Liver (tissue), 9 donors: ENCODE measurements around the gene NUP107. TPM values are rescaled to one million over a fixed set of nuclear protein-coding genes. Genes with fewer than 3 reads are reported as not detected.

Source experiments
- DNase-seq: peaks from one replicate; pipeline ENCODE4 v3.0.0-alpha.2; 2017; ENCODE audit warnings: low spot score
- H3K27ac ChIP-seq, 2 donors: one replicate each; pipeline ENCODE4 v1.7.0; 2013; ENCODE audit warnings: inconsistent platforms in 2 of 2, low read length in 2 of 2, control low read depth in 1 of 2, low read depth in 1 of 2, mild to moderate bottlenecking in 1 of 2
- H3K27me3 ChIP-seq, 4 donors: one replicate each; pipeline versions ENCODE4 v1.6.1 to v1.7.0; 2013; ENCODE audit warnings: low read length in 3 of 4, inconsistent platforms in 1 of 4, mild to moderate bottlenecking in 1 of 4, moderate library complexity in 1 of 4; ENCODE audit not compliant: control insufficient read depth in 4 of 4, insufficient read depth in 4 of 4
- H3K36me3 ChIP-seq, 4 donors: one replicate each; pipeline versions ENCODE4 v1.6.1 to v1.7.0; 2013; ENCODE audit warnings: low read length in 3 of 4, mild to moderate bottlenecking in 3 of 4, low read depth in 1 of 4, moderate library complexity in 1 of 4; ENCODE audit not compliant: control insufficient read depth in 4 of 4, insufficient read depth in 3 of 4
- H3K4me1 ChIP-seq, 4 donors: one replicate each; pipeline versions ENCODE4 v1.6.1 to v1.7.0; 2013; ENCODE audit warnings: low read length in 3 of 4, mild to moderate bottlenecking in 3 of 4, moderate library complexity in 1 of 4; ENCODE audit not compliant: control insufficient read depth in 4 of 4, insufficient read depth in 4 of 4
- H3K4me3 ChIP-seq, 3 donors: one replicate each; pipeline versions ENCODE4 v1.6.1 to v1.7.0; 2013; ENCODE audit warnings: low read length in 3 of 3, control low read depth in 1 of 3, low read depth in 1 of 3, mild to moderate bottlenecking in 1 of 3
- H3K9ac ChIP-seq, 2 donors: one replicate each; pipeline ENCODE4 v1.7.0; 2013; ENCODE audit warnings: low read length in 2 of 2, mild to moderate bottlenecking in 2 of 2, moderate library complexity in 2 of 2, control low read depth in 1 of 2, low read depth in 1 of 2
- H3K9me3 ChIP-seq, 4 donors: one replicate each; pipeline versions ENCODE4 v1.6.1 to v1.7.0; 2013; ENCODE audit warnings: low read length in 3 of 4; ENCODE audit not compliant: control insufficient read depth in 4 of 4
- EGR1 ChIP-seq, 2 donors: IDR thresholded peaks; 2 replicates each; pipeline ENCODE4 v1.6.1; 2016 to 2018; ENCODE audit warnings: antibody characterized with exemption in 2 of 2, low read depth in 2 of 2
- FOXA1 ChIP-seq: IDR thresholded peaks from 2 replicates; pipeline ENCODE4 v1.6.1; 2016; ENCODE audit warnings: antibody characterized with exemption
- FOXA2 ChIP-seq: IDR thresholded peaks from 2 replicates; pipeline ENCODE4 v1.6.1; 2016; ENCODE audit warnings: antibody characterized with exemption
- GABPA ChIP-seq, 2 donors: IDR thresholded peaks in 1 of 2; conservative IDR thresholded peaks in 1 of 2; 2 replicates each; pipeline ENCODE4 v1.6.1; 2016; ENCODE audit warnings: antibody characterized with exemption in 2 of 2, mild to moderate bottlenecking in 1 of 2, moderate library complexity in 1 of 2
- HNF4A ChIP-seq, 2 donors: conservative IDR thresholded peaks; 2 replicates each; pipeline ENCODE4 v1.6.1; 2016; ENCODE audit warnings: antibody characterized with exemption in 2 of 2, mild to moderate bottlenecking in 2 of 2
- HNF4G ChIP-seq: IDR thresholded peaks from 2 replicates; pipeline ENCODE4 v1.6.1; 2016; ENCODE audit warnings: antibody characterized with exemption
- JUND ChIP-seq, 2 donors: IDR thresholded peaks; 2 replicates each; pipeline ENCODE4 v1.6.1; 2016; ENCODE audit warnings: antibody characterized with exemption in 2 of 2
- NR2F2 ChIP-seq: IDR thresholded peaks from 2 replicates; pipeline ENCODE4 v1.6.1; 2016; ENCODE audit warnings: antibody characterized with exemption
- RAD21 ChIP-seq, 2 donors: IDR thresholded peaks; 2 replicates each; pipeline ENCODE4 v1.6.1; 2016; ENCODE audit warnings: antibody characterized with exemption in 2 of 2, mild to moderate bottlenecking in 2 of 2
- RXRA ChIP-seq, 2 donors: IDR thresholded peaks; 2 replicates each; pipeline ENCODE4 v1.6.1; 2017 to 2018; ENCODE audit warnings: antibody characterized with exemption in 2 of 2, mild to moderate bottlenecking in 1 of 2
- SP1 ChIP-seq: IDR thresholded peaks from 2 replicates; pipeline ENCODE4 v1.6.1; 2018; ENCODE audit warnings: antibody characterized with exemption, mild to moderate bottlenecking
- TAF1 ChIP-seq: conservative IDR thresholded peaks from 2 replicates; pipeline ENCODE4 v1.6.1; 2016; ENCODE audit warnings: antibody characterized with exemption, mild to moderate bottlenecking
- YY1 ChIP-seq: IDR thresholded peaks from 2 replicates; pipeline ENCODE4 v1.6.1; 2016; ENCODE audit warnings: antibody characterized with exemption, mild to moderate bottlenecking
- WGBS: extraction: QIAGEN DNeasy Blood & Tissue Kit; methylation state at CpG from one replicate; pipeline ENCODE4 v1.1.7; 2013; 5-methylcytosine and 5-hydroxymethylcytosine counted together
- polyA plus RNA-seq, 2 donors: library from polyadenylated mRNA; stranded (reverse) in 1 of 2; unstranded in 1 of 2; fragments of 200-250 nt in 1 of 2; fragments of >200 nt in 1 of 2; fragmentation: Nextera tagmentation in 1 of 2; extraction: Ambion mirVana in 1 of 2; gene quantifications; one replicate each; pipeline versions ENCODE4 v1.2.1 to v1.2.3, GENCODE V29; 2013 to 2015
- total RNA-seq, 2 donors: library from RNA; depleted of rRNA; stranded (reverse); fragments of >200 nt; gene quantifications; one replicate each; pipeline ENCODE4 v1.2.3, GENCODE V29; 2014
- TF ChIP-seq, protein P1 (sequence below): fragments of 150-350 bp; IDR thresholded peaks from 2 replicates; pipeline ENCODE4 v1.5.1; 2017; ENCODE audit warnings: improper control_type of control experiment, low read depth, low read length; ENCODE audit not compliant: missing input control
- TF ChIP-seq, protein P2 (sequence below): IDR thresholded peaks from 2 replicates; pipeline ENCODE4 v1.6.1; 2016; ENCODE audit warnings: antibody characterized with exemption
- TF ChIP-seq, protein P3 (sequence below): IDR thresholded peaks from 2 replicates; pipeline ENCODE4 v1.6.1; 2016; ENCODE audit warnings: antibody characterized with exemption
- TF ChIP-seq, protein P4 (sequence below): IDR thresholded peaks from 2 replicates; pipeline ENCODE4 v1.6.1; 2016; ENCODE audit warnings: antibody characterized with exemption, mild to moderate bottlenecking
- donor health status: healthy.
- donor health status: healthy.
- donor health status: healthy.
- donor health status: healthy.
- donor health status: healthy.

NUP107 gene
- total and polyA plus RNA-seq, 4 donors: 6.3 to 38.3 (median 16.2) TPM

DNA sequence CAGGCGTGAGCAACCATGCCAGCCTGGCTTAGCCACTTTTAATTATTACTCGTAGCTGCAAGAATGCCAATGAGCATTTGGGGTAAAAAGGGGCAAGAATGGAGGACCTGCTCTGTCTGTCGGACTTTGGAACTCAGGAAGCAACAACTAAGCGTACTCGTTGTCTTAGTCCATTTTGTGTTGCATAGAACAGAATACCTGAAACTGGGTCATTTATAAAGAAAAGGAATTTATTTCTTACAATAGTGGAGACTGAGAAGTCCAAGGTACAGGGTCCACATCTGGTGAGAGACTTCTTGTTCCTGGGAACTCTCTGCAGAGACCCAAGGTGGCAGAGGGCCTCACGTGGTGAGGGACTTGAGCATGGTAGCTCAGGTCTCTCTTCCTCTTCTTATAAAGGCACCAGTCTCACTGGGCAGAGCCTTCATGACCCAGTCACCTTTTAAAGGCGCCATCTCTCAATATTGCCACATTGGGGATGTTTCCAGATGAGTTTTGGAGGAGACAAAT is 88.4 kb downstream of the NUP107 start (continued):
- TF ChIP-seq, protein P1, sequence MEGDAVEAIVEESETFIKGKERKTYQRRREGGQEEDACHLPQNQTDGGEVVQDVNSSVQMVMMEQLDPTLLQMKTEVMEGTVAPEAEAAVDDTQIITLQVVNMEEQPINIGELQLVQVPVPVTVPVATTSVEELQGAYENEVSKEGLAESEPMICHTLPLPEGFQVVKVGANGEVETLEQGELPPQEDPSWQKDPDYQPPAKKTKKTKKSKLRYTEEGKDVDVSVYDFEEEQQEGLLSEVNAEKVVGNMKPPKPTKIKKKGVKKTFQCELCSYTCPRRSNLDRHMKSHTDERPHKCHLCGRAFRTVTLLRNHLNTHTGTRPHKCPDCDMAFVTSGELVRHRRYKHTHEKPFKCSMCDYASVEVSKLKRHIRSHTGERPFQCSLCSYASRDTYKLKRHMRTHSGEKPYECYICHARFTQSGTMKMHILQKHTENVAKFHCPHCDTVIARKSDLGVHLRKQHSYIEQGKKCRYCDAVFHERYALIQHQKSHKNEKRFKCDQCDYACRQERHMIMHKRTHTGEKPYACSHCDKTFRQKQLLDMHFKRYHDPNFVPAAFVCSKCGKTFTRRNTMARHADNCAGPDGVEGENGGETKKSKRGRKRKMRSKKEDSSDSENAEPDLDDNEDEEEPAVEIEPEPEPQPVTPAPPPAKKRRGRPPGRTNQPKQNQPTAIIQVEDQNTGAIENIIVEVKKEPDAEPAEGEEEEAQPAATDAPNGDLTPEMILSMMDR: no peak
- TF ChIP-seq FOXA1 (no peak), HNF4G (no peak), YY1 (no peak)
- TF ChIP-seq, protein P2, sequence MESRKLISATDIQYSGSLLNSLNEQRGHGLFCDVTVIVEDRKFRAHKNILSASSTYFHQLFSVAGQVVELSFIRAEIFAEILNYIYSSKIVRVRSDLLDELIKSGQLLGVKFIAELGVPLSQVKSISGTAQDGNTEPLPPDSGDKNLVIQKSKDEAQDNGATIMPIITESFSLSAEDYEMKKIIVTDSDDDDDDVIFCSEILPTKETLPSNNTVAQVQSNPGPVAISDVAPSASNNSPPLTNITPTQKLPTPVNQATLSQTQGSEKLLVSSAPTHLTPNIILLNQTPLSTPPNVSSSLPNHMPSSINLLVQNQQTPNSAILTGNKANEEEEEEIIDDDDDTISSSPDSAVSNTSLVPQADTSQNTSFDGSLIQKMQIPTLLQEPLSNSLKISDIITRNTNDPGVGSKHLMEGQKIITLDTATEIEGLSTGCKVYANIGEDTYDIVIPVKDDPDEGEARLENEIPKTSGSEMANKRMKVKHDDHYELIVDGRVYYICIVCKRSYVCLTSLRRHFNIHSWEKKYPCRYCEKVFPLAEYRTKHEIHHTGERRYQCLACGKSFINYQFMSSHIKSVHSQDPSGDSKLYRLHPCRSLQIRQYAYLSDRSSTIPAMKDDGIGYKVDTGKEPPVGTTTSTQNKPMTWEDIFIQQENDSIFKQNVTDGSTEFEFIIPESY: no peak

DNA sequence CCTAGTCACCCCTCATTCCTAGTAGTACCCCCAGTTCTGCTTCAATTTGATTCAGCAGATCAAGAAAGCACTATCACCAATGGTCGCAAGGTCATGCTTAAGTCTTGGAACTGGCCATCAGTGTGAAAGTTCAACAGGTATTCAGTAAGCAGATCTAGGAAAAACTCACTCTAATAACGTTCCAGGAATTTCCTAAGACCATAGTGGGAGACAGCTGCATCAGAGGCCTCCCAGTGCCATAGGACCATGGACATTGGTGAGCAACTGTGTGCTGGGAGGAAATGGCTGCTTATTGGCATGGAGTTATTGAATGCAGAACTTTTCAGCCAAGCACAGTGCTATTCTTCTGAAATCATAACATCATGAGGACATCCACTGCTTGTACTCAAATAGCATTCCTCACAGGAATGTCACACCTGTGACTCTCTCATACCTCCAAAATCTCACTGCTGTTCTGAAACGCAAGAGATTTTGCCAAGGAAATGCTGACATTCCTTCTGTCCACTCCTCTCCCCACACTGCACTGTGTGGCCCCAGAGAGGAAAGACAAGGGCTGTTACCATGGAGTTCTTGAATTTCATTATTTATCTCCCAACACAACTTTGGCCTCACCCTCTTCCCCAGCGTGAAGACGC is 90.3 kb downstream of the NUP107 start:
- WGBS: 88% methylated on average over 5 of the region's 5 CpGs
- Histone ChIP-seq H3K27ac (no peak overlapping the region), H3K27me3 (no peaks in the 10 kb centered on the region), H3K9me3 (no peaks in the 10 kb centered on the region), H3K36me3 (no peaks in the 10 kb centered on the region), H3K4me3 (no peak overlapping the region), H3K9ac (no peak overlapping the region), H3K4me1 (no peaks in the 10 kb centered on the region)
- no peak for DNase-seq
- TF ChIP-seq NR2F2 (no peak), EGR1 (IDR thresholded peaks at IDR 0.05; ENCODE audit: low read depth in 2 of 2) (no peak), JUND (IDR thresholded peaks at IDR 0.05) (no peak), FOXA2 (no peak), SP1 (no peak), HNF4G (no peak)

DNA sequence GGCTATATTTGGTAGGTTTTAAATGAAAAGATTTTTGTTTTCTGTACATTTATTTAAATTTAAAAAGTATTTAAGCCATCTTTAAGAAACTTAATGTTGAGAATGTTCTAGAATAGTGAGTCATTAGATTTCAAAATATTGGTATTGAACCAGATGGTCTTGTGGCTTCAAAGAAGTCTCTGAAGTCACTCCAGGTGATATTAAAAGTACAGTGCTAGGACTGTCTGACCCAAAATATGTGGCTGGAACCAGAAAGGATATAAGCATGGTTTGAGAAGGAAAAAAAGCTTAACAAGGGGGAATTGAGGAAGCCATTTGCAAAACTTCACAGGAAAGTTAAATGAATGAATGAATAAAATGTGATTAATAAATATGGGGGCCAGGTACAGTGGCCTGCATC is 92.5 kb downstream of the NUP107 start:
- Histone ChIP-seq H3K27me3 (no peaks in the 10 kb centered on the region), H3K4me3 (no peak overlapping the region), H3K4me1 (no peaks in the 10 kb centered on the region), H3K9me3 (no peaks in the 10 kb centered on the region), H3K27ac (no peak overlapping the region), H3K9ac (no peak overlapping the region), H3K36me3 (no peaks in the 10 kb centered on the region)
- DNase-seq: no peak
- TF ChIP-seq, protein P3, sequence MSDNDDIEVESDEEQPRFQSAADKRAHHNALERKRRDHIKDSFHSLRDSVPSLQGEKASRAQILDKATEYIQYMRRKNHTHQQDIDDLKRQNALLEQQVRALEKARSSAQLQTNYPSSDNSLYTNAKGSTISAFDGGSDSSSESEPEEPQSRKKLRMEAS: no peak
- TF ChIP-seq, protein P4, sequence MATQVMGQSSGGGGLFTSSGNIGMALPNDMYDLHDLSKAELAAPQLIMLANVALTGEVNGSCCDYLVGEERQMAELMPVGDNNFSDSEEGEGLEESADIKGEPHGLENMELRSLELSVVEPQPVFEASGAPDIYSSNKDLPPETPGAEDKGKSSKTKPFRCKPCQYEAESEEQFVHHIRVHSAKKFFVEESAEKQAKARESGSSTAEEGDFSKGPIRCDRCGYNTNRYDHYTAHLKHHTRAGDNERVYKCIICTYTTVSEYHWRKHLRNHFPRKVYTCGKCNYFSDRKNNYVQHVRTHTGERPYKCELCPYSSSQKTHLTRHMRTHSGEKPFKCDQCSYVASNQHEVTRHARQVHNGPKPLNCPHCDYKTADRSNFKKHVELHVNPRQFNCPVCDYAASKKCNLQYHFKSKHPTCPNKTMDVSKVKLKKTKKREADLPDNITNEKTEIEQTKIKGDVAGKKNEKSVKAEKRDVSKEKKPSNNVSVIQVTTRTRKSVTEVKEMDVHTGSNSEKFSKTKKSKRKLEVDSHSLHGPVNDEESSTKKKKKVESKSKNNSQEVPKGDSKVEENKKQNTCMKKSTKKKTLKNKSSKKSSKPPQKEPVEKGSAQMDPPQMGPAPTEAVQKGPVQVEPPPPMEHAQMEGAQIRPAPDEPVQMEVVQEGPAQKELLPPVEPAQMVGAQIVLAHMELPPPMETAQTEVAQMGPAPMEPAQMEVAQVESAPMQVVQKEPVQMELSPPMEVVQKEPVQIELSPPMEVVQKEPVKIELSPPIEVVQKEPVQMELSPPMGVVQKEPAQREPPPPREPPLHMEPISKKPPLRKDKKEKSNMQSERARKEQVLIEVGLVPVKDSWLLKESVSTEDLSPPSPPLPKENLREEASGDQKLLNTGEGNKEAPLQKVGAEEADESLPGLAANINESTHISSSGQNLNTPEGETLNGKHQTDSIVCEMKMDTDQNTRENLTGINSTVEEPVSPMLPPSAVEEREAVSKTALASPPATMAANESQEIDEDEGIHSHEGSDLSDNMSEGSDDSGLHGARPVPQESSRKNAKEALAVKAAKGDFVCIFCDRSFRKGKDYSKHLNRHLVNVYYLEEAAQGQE: no peak
- TF ChIP-seq TAF1: no peak
- TF ChIP-seq GABPA (IDR thresholded peaks at IDR 0.05 in 1 of 2, conservative IDR thresholded peaks at IDR 0.05 in 1 of 2): no peak
- no peak for TF ChIP-seq HNF4G
- no peak for TF ChIP-seq FOXA2
- no peak for TF ChIP-seq YY1
- no peak for TF ChIP-seq SP1
- TF ChIP-seq NR2F2: no peak
- TF ChIP-seq HNF4A (conservative IDR thresholded peaks at IDR 0.05): no peak
- no peak for TF ChIP-seq RAD21 (IDR thresholded peaks at IDR 0.05)
- no peak for TF ChIP-seq FOXA1
- TF ChIP-seq, protein P2: no peak
- TF ChIP-seq, protein P1: no peak
- TF ChIP-seq RXRA (IDR thresholded peaks at IDR 0.05): no peak
- TF ChIP-seq EGR1 (IDR thresholded peaks at IDR 0.05; ENCODE audit: low read depth in 2 of 2): no peak
